ENCODE results near the gene SAMD4A.

The SAMD4A gene

GRCh38 chr14:54839701-54840119 lies 272.8 kb downstream of the SAMD4A start:
- DNase-seq, result no peak

- no peak for DNase-seq
Measured at GRCh38 chr14:54840336-54840735, 273.4 kb downstream of the SAMD4A start.

- no peak for DNase-seq
Measured at GRCh38 chr14:54840798-54841197, 273.9 kb downstream of the SAMD4A start.
